Skin epidermis (tissue), 12 donors: ENCODE data around the gene GNG10.
"Not testable (repeated sequence)": the region's sequence is repeated elsewhere in the genome, so short reads cannot be mapped to it uniquely, and the experiment has no call there.

ENCODE experiments used
- H3K27ac ChIP-seq, 21 experiments: fragments of 200-600 bp; sonication (generic) in 11 of 21; one replicate each; pipeline ENCODE4 v1.5.0; 2020; ENCODE audit warnings: mild to moderate bottlenecking in 3 of 21, inconsistent platforms in 2 of 21, moderate library complexity in 2 of 21
- H3K4me3 ChIP-seq, 7 experiments: fragments of 200-600 bp; sonication (generic) in 2 of 7; one replicate each; pipeline ENCODE4 v1.5.0; 2020; ENCODE audit warnings: inconsistent platforms in 2 of 7, mild to moderate bottlenecking in 2 of 7, moderate library complexity in 1 of 7

The GNG10 gene

DNA sequence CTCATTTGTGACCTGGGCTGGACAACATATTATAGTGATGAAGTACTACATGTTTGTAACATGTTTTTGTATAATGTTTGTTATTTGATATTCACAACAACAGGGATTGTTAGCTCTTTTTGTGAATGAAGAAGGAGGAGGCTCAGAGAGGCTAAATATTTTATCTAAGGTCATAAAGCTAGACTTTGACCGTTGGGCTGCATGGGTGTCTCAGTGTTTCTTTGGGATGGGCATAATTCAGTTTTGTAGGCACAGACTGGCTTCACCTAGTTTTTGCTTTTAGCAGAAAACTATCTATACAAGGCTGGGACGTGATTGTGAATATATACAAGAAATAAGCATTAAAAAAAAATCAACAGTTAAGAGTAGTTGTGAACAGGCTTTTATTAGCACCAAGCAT, 15.0 kb upstream of the GNG10 start:
- Histone ChIP-seq H3K4me3 (no peak overlapping the region), H3K27ac (no peak overlapping the region)

DNA sequence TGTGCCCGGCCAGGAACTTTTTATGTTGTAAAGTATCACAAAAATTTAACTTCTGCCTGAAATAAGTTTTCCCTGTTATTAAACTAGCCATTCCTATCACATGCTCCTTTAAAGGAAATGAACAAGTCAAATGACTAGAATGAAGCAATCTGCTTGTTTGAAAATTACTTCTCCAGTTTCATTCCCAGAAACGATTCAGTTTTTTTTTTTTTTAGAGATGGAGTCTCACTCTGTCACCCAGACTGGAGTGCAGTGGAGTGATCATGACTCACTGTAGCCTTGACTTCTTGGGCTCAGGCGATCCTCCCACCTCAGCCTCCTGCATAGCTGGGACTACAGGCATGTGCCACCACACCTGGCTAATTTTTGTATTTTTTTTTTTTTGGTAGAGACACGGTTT, 13.3 kb upstream of the GNG10 start:
- Histone ChIP-seq H3K27ac (peak overlapping the region in 7 of 21 experiments; percentile 3 to 65 (median 29)), H3K4me3 (no peak overlapping the region)

- Histone ChIP-seq H3K27ac (no peak overlapping the region), H3K4me3 (no peak overlapping the region)
These were observed 12.4 kb upstream of the GNG10 start for GRCh38 chr9:111649016-111649415.

DNA sequence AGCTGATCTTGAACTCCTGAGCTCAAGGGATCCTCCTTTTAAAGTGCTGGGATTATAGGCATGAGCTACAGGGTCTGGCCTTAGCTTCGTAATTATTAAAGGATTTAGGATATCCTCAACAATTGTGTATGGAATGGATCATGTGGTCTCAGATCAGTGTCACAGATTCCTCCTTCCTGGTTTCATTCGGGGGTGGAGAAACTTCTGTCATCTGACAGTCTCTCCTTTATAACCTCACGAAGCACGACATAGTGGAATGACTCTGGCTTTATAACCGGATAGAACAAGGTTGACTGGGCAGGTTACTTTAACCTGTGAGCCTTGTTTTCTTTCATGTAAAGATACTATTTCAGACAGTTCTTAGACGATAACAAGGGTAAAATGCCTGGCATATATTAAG, 4.4 kb upstream of the GNG10 start:
- H3K4me3 ChIP-seq: no peak overlapping the region
- no peak overlapping the region for H3K27ac ChIP-seq

DNA sequence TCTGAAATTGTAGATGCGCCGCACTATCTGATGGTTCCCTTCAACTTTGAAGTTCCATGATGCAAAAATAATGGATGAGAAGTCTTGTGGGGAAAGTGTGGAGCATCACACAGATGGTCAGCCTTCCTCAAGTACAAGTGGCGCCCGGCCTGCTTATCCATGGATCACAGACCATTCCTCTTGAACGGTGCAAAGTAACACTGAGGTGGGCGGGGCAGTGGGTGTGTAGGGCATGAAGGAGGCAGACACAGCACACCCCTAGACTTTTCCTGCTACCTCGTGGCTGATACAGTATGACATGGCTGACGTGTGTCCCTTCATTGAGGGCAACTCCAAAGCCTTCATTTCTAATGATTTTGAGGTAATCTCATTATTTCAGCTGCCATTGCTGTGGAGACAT, 2.5 kb upstream of the GNG10 start:
- no peak overlapping the region for H3K4me3 ChIP-seq
- H3K27ac ChIP-seq: no peak overlapping the region

GRCh38 chr9:111659691-111660090, 1.7 kb upstream of the GNG10 start:
- Histone ChIP-seq H3K4me3 (no peak overlapping the region), H3K27ac (no peak overlapping the region)

DNA sequence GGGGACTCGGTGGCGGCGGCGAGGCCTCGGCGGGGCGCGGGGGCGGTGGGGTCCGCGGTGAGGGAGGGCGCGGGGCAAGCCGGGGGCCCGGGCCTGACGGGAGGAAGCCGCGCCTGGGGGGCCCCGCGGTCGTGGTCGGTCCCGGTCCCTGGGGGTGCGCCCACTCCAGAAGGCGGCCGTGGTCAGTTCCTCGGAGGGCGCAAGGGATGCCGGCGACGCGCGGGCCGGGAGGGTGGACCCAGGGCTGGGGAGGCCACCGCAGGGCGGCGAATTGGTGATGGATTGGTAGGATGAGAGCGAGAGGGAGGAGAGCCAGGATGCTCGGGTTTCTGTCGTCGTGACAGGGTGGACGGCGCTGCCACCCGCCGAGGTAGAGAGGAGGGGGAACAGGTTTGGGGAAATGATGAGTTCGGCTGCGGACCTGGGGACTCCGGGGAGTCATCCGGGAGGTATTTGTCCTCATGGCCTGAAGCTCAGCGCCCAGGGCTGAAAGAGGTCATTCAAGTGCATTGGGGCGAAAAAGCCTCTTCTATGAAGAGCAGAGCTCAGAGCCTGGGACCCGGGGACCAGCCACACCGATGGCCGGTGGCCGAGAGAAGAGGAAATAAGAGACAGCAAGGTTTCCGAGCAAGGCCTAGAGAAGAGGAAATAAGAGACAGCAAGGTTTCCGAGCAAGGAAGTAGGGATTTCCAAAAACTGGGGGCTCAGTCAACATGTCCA, 557 bp downstream of the GNG10 start:
- H3K4me3 ChIP-seq: peak overlapping the region; percentile 59 to 81 (median 69)
- H3K27ac ChIP-seq: peak overlapping the region; percentile 13 to 89 (median 80)

DNA sequence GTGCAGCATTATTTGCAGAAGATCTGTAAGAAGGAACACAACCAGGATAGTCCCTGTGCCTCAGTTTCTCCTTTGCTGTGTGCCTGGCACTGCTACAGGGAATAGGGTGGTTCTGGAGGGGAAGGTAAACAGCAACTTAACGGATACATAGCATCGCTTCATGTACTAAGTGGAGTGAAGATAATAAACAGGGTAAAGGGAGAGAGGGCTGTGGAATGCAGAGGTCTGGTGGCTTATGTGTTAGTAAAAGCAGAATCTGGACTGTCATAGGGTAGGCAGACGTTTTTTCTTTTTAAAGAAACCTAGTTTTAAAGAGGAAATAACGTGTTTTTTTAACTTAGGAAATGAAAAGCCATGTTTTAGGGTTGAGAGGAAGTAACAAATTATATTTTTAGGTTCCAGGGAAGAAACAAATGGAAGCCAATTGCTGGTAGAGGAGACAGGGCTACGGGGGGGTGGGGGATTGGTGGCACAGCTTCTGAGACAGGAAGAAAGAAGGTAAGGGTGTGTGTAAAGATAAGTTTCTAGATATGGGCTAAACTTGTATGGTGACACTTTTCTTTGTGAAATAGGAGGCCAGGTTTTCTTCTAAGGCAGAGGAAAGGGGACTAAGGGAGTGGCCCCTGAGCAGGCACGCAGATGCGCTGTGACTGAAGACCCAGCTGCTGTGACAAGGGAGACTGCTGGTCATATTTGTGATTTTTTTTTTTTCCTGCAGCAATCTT, 1.3 kb downstream of the GNG10 start:
- peak overlapping the region in 18 of 21 experiments; percentile 58 to 89 (median 82) for H3K27ac ChIP-seq
- peak overlapping the region; percentile 59 to 81 (median 69) for H3K4me3 ChIP-seq

- Histone ChIP-seq H3K27ac (peak overlapping the region in 11 of 21 experiments; percentile 58 to 89 (median 82)), H3K4me3 (no peak overlapping the region)
These were observed 2.0 kb downstream of the GNG10 start for GRCh38 chr9:111663301-111663823.

DNA sequence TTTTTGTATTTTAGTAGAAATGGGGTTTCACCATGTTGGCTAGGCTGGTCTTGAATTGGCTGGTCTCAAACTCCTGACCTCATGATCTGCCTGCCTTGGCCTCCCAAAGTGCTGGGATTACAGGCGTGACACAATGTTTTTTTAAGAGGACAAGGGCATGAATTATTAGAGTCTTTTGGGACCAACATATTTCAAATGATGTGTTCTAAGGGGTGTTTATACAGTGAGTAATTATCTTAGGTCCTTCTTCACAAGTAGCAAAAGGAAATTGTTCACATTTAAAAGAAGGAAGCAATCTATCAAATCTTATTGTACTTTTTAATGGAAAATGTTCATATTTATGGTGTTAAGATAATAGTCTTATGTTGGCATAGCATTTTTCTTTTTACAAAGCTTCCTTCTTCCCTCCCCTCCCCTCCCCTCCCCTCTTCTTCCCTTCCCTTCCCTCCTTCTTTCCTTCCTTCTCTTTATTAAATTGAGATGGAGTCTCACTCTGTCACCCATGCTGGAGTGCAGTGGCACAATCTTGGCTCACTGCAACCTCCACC, 6.7 kb downstream of the GNG10 start:
- Histone ChIP-seq H3K4me3 (no peak overlapping the region), H3K27ac (no peak overlapping the region)

- H3K27ac ChIP-seq, H3K4me3 ChIP-seq: not testable (repeated sequence)
These were observed 7.2 kb downstream of the GNG10 start for GRCh38 chr9:111668601-111669000.

- H3K27ac ChIP-seq: no peak overlapping the region
These were observed 12.9 kb downstream of the GNG10 start for GRCh38 chr9:111674319-111674718.

GRCh38 chr9:111676116-111676515, 14.7 kb downstream of the GNG10 start:
- Histone ChIP-seq H3K27ac (no peak overlapping the region), H3K4me3 (no peak overlapping the region)

More at GRCh38 chr9:111674319-111674718, 12.9 kb downstream of the GNG10 start:
- no peak overlapping the region for H3K4me3 ChIP-seq

- H3K27ac ChIP-seq: no peak overlapping the region
- H3K4me3 ChIP-seq: no peak overlapping the region
These were observed 16.9 kb downstream of the GNG10 start for GRCh38 chr9:111678293-111678692.

DNA sequence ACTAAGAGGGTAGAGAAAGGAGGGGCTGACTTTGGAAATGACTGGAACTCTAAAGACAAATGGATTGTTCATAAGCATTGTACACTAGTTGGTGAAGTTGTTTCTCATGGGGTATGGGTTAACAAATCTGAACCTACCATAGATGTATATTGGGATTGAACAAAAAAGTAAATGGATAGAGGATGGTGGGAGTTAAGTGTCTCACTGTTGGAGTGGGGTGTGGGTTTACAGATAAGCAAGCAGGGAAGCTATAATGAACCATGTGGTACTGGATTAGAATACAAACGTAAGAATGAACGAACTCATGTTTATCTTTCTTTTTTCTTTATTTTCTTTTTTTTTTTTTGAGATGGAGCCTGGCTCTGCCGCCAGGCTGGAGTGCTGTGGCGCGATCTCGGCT, 17.8 kb downstream of the GNG10 start:
- Histone ChIP-seq H3K4me3 (no peak overlapping the region), H3K27ac (no peak overlapping the region)

GRCh38 chr9:111683392-111683791, 22.0 kb downstream of the GNG10 start:
- no peak overlapping the region for H3K27ac ChIP-seq
- H3K4me3 ChIP-seq: no peak overlapping the region

GRCh38 chr9:111691672-111692329, 30.4 kb downstream of the GNG10 start:
- no peak overlapping the region for H3K4me3 ChIP-seq
- no peak overlapping the region for H3K27ac ChIP-seq

DNA sequence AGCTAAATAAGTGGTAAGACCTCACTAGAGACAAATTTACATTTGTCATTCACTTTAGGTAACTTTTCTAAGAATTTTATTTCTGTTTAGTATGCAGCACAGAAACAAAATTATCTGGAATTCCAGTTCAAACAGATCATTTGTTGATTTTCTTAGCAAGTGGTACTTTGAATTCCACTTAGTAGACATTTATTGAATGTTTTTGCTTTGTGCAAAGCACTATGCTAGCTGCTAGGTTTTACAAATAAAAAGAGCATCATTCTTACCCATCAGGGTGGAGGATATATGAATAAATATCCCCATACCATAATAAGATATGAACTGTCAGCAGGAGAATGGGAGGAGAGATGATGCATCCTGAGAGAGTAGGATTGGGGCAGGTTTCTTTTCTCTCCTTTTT, 35.4 kb downstream of the GNG10 start:
- H3K4me3 ChIP-seq: no peak overlapping the region
- no peak overlapping the region for H3K27ac ChIP-seq

- H3K4me3 ChIP-seq: no peak overlapping the region
- H3K27ac ChIP-seq: no peak overlapping the region
These were observed 39.4 kb downstream of the GNG10 start for GRCh38 chr9:111700776-111701175.

DNA sequence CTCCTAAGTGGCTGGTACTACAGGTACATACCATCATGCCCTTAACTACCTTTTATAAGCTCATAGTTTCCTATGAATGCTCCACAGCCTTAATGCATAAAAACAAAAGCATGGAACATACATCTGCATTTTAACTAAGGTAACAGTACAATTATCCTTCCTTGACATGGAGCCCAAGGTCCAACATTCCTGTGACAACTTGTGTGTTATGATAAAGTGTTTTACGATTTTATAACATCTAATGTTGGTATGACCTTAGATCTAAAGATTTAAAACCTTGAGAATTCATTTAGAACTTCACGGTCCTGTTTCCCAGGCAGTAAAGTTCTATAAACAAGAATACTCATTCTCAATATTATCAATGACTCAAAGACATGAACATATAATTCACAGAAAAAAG, 43.1 kb downstream of the GNG10 start:
- no peak overlapping the region for H3K27ac ChIP-seq
- H3K4me3 ChIP-seq: no peak overlapping the region
